ENCODE measurements around the gene TBCEL. TPM values are rescaled to one million over a fixed set of nuclear protein-coding genes. Genes with fewer than 3 reads are reported as not detected.

TBCEL gene
- total RNA-seq, 2 experiments from 2014 or later: 6.8 to 7.2 TPM

DNA sequence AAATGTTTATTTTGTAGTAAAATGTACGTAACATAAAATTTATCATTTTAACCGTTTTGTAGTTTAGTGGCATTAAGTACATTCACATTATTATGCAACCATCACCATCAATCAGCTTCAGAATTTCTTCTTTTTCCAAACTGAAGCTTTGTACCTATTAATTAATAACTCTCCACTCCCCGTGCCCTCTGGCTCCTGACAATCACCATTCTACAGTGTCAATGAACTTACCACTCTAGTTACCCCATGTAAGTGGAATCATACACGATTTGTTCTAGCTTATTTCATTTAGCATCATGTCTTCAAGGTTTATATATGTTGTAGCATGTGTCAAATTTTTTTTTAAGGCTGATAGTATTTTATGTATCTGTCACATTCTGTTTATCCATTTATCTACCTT, 9.7 kb downstream of the TBCEL start:
- ATAC-seq (no peak), DNase-seq (no peak)
- no peaks in the 10 kb centered on the region for H3K27me3 Mint-ChIP-seq
- no peak overlapping the region for H3K4me3 Mint-ChIP-seq
- intact Hi-C loops (cut with micrococcal nuclease): no loop called here
- H3K9me3 Mint-ChIP-seq: no peaks in the 10 kb centered on the region
- no peak overlapping the region for H3K27ac Mint-ChIP-seq
- POLR2A ChIA-PET: no interaction called here
- CTCF ChIA-PET: no interaction called here
- H3K36me3 Mint-ChIP-seq (ENCODE audit: low read depth): peaks cover 4% of the 10 kb centered on the region
- peaks cover 32% of the 10 kb centered on the region for H3K4me1 Mint-ChIP-seq (ENCODE audit: low read depth)
- TF ChIP-seq CTCF (IDR thresholded peaks at IDR 0.05): no peak

GRCh38 chr11:121035169-121035755, 11.4 kb downstream of the TBCEL start:
- TF ChIP-seq CTCF (IDR thresholded peaks at IDR 0.05): no peak
- Mint-ChIP-seq H3K9me3 (no peaks in the 10 kb centered on the region), H3K27ac (no peak overlapping the region), H3K4me3 (no peak overlapping the region), H3K36me3 (ENCODE audit: low read depth) (peaks cover 3% of the 10 kb centered on the region), H3K4me1 (ENCODE audit: low read depth) (peaks cover 24% of the 10 kb centered on the region), H3K27me3 (no peaks in the 10 kb centered on the region)
- CTCF ChIA-PET: interaction anchor here (1.0 to 1.3 kb wide), 2 partner anchors 29 to 159 kb away, joined by 3 read pairs; no protein-coding TSS in a partner anchor
- POLR2A ChIA-PET: no interaction called here
- intact Hi-C loops (cut with micrococcal nuclease): no loop called here
- ATAC-seq (no peak), DNase-seq (no peak)

DNA sequence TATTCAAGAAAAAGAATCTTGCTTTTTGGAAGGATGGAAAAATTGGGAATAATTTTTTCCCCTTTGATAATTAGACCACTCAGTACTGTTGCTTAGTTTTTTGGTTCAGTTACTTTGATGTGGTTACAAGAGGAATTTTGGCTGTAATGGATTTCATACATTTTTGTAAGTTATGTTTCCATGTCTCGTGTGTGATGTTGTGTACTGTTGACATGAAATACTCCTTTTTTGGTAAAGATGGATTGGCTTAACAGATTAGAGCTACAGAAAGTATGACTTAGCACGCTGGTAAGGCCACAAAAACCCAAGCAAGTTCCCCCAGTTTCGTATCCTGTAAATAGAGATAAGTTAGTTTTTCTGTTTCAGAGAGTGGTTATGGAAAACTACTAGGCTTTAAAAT, 11.9 kb downstream of the TBCEL start:
- peaks cover 22% of the 10 kb centered on the region for H3K4me1 Mint-ChIP-seq (ENCODE audit: low read depth)
- no peaks in the 10 kb centered on the region for H3K9me3 Mint-ChIP-seq
- CTCF ChIA-PET: interaction anchor here (1.0 to 1.3 kb wide), 2 partner anchors 28 to 159 kb away, joined by 3 read pairs; no protein-coding TSS in a partner anchor
- H3K36me3 Mint-ChIP-seq (ENCODE audit: low read depth): peaks cover 2% of the 10 kb centered on the region
- POLR2A ChIA-PET: no interaction called here
- H3K4me3 Mint-ChIP-seq: no peak overlapping the region
- DNase-seq (peak; percentile 23), ATAC-seq (peak; percentile 39)
- no peak overlapping the region for H3K27ac Mint-ChIP-seq
- TF ChIP-seq CTCF (IDR thresholded peaks at IDR 0.05): no peak
- H3K27me3 Mint-ChIP-seq: no peaks in the 10 kb centered on the region
- intact Hi-C loops (cut with micrococcal nuclease): no loop called here

DNA sequence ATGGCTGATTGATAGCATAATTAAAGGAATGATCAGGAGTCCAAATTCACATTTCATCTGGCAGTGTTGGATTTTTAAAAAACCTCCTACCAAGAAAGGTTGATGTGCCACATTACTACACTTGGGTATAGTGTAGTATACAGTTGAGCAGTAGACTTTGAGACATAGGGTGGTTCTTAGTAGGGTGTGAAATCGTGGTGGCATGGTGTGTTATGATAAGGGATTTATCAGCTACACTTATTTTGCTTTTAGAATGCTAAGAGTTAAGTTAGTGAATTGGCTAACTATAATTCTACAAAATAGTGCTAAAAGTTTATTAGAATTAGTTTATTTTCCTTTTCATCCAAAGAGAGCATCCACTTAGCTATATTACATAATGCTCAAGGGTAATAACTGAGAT, 13.1 kb downstream of the TBCEL start:
- no peak for TF ChIP-seq CTCF (IDR thresholded peaks at IDR 0.05)
- Mint-ChIP-seq H3K27me3 (no peaks in the 10 kb centered on the region), H3K4me3 (no peak overlapping the region), H3K27ac (no peak overlapping the region), H3K4me1 (ENCODE audit: low read depth) (peaks cover 22% of the 10 kb centered on the region), H3K36me3 (ENCODE audit: low read depth) (peaks cover 2% of the 10 kb centered on the region), H3K9me3 (no peaks in the 10 kb centered on the region)
- DNase-seq: no peak
- intact Hi-C loops (cut with micrococcal nuclease): no loop called here
- ATAC-seq: no peak
- POLR2A ChIA-PET: interaction anchor here (0.7 kb wide), 1 partner anchor 1002 kb away, joined by 3 read pairs; no protein-coding TSS in a partner anchor
- CTCF ChIA-PET: no interaction called here

- Mint-ChIP-seq H3K27ac (no peak overlapping the region), H3K27me3 (no peaks in the 10 kb centered on the region), H3K4me3 (no peak overlapping the region), H3K9me3 (no peaks in the 10 kb centered on the region), H3K4me1 (ENCODE audit: low read depth) (peaks cover 22% of the 10 kb centered on the region), H3K36me3 (ENCODE audit: low read depth) (peaks cover 2% of the 10 kb centered on the region)
- TF ChIP-seq CTCF (IDR thresholded peaks at IDR 0.05): no peak
- intact Hi-C loops (cut with micrococcal nuclease): no loop called here
- CTCF ChIA-PET: interaction anchor here (1.7 kb wide), 1 partner anchor 156 kb away, joined by 6 read pairs; no protein-coding TSS in a partner anchor
- no peak for DNase-seq
- POLR2A ChIA-PET: no interaction called here
- ATAC-seq: no peak
Measured at GRCh38 chr11:121038648-121039409, 14.9 kb downstream of the TBCEL start.

All from activated CD8-positive, alpha-beta T cell treated with anti-CD3 and anti-CD28 coated beads for 36 hours (primary cell).